Transverse colon (tissue), 4 donors: ENCODE results near the gene WBP2NL. TPM values are rescaled to one million over a fixed set of nuclear protein-coding genes. Genes with fewer than 3 reads are reported as not detected.

Experiments
- DNase-seq: peaks from one replicate; pipeline ENCODE4 v3.0.0-alpha.2; 2019
- H3K27ac ChIP-seq, 4 donors: fragments of 200-600 bp; sonication (generic); 2 replicates each; pipeline ENCODE4 v1.5.1; 2016 to 2018; ENCODE audit warnings: inconsistent platforms in 4 of 4
- H3K27me3 ChIP-seq: fragments of 200-600 bp; sonication (generic); 2 replicates; pipeline ENCODE4 v1.5.1; 2017; ENCODE audit warnings: inconsistent platforms
- H3K36me3 ChIP-seq, 4 donors: fragments of 200-600 bp; sonication (generic); 2 replicates each; pipeline ENCODE4 v1.5.1; 2017 to 2019; ENCODE audit warnings: inconsistent platforms in 4 of 4
- H3K4me1 ChIP-seq, 4 donors: fragments of 200-600 bp; sonication (generic); 2 replicates each; pipeline ENCODE4 v1.5.1; 2017 to 2020; ENCODE audit warnings: inconsistent platforms in 4 of 4
- H3K4me3 ChIP-seq, 4 donors: fragments of 200-600 bp; sonication (generic); 1 replicate in 1 of 4; 2 replicates in 3 of 4; pipeline versions ENCODE4 v1.5.1 to v1.6.1; 2017 to 2019; ENCODE audit warnings: inconsistent platforms in 4 of 4
- H3K9me3 ChIP-seq, 2 donors: fragments of 200-600 bp; sonication (generic); 2 replicates each; pipeline ENCODE4 v1.5.1; 2017 to 2019; ENCODE audit warnings: inconsistent platforms in 2 of 2
- CTCF ChIP-seq, 5 experiments: fragments of 200-600 bp in 3 of 5; fragments of 450-650 bp in 2 of 5; sonication (generic) in 3 of 5; IDR thresholded peaks; 1 replicate in 2 of 5; 2 replicates in 3 of 5; pipeline ENCODE4 v1.5.1; 2016 to 2017; ENCODE audit warnings: antibody characterized with exemption in 5 of 5, inconsistent platforms in 3 of 5, mild to moderate bottlenecking in 2 of 5, moderate library complexity in 1 of 5
- EP300 ChIP-seq: sonication (generic); formaldehyde crosslinking; IDR thresholded peaks from one replicate; pipeline ENCODE4 v1.6.1; 2017; ENCODE audit warnings: antibody characterized with exemption, low read depth
- POLR2A ChIP-seq: fragments of 450-650 bp; IDR thresholded peaks from one replicate; pipeline ENCODE4 v1.6.1; 2016; ENCODE audit warnings: antibody characterized with exemption, mild to moderate bottlenecking, moderate library complexity
- POLR2AphosphoS5 ChIP-seq, 3 donors: sonication (generic); formaldehyde crosslinking; IDR thresholded peaks; one replicate each; pipeline ENCODE4 v1.6.1; 2016; ENCODE audit warnings: antibody characterized with exemption in 3 of 3
- WGBS, 2 donors: methylation state at CpG; one replicate each; pipeline ENCODE4 v1.1.5; 2018; ENCODE audit warnings: low coverage in 1 of 2; 5-methylcytosine and 5-hydroxymethylcytosine counted together
- in situ Hi-C, 4 donors: fragments of 200-750 bp; cut with MboI; loops; one replicate each; pipeline versions ENCODE4 v1.15.0 to v1.15.1; 2017; ENCODE audit warnings: low sequenced_read_pairs in 3 of 4, low pct_ligation_motif_present in 1 of 4, low pct_unique_long_range_greater_than_20kb in 1 of 4
- intact Hi-C: fragments of 100-400 bp; cut with DNase I; formaldehyde crosslinking; loops from one replicate; pipeline ENCODE4 v1.15.1; 2023; ENCODE audit warnings: low total_unique reads
- total RNA-seq, 4 donors: library from RNA; depleted of rRNA; stranded (reverse); fragments of >200 nt; gene quantifications; one replicate each; pipeline ENCODE4 v1.1.0, GENCODE V29; 2016

The WBP2NL gene
- total RNA-seq, 4 donors from 2014 or later = 0.96 to 12.0 (median 3.5) TPM; not detected in 1

- no peaks in the 10 kb centered on the region for H3K27me3 ChIP-seq
- no peak for DNase-seq
- in situ Hi-C loops = no loop called here
- TF ChIP-seq EP300 = no peak
- intact Hi-C loops = no loop called here
- no peaks in the 10 kb centered on the region for H3K9me3 ChIP-seq
- peak overlapping the region; percentile 63 to 81 (median 70) for H3K4me3 ChIP-seq
- H3K4me1 ChIP-seq = peaks cover 27 to 52% (median 40%) of the 10 kb centered on the region in 4 donors
- WGBS, 2 donors = 78% methylated on average over 13 of the region's 14 CpGs; no CpG with 5 or more reads in 1 of the 2 donors
- no peaks in the 10 kb centered on the region for H3K36me3 ChIP-seq
- peak overlapping the region; percentile 90 to 94 (median 92) for H3K27ac ChIP-seq
Observed at GRCh38 chr22:42073621-42074041, 75.0 kb downstream of the WBP2NL start.

- WGBS, 2 donors = 0 to 3% methylated on average over 1 to 25 of the region's 55 CpGs
- no peaks in the 10 kb centered on the region for H3K36me3 ChIP-seq
- TF ChIP-seq CTCF (IDR thresholded peaks at IDR 0.05) (peak; percentile 40 to 76 (median 55)), POLR2A (peak; percentile 55), EP300 (no peak), POLR2AphosphoS5 (IDR thresholded peaks at IDR 0.05) (peak in 1 of 3 donors; percentile 37)
- in situ Hi-C loops (no loop called here), intact Hi-C loops (no loop called here)
- peak within 1 kb of the TSS; percentile 90 to 94 (median 92) for H3K27ac ChIP-seq
- peaks cover 33 to 54% (median 46%) of the 10 kb centered on the region in 4 donors for H3K4me1 ChIP-seq
- H3K4me3 ChIP-seq = peak within 1 kb of the TSS; percentile 63 to 81 (median 70)
- no peaks in the 10 kb centered on the region for H3K9me3 ChIP-seq
- peak; percentile 63 for DNase-seq
- no peaks in the 10 kb centered on the region for H3K27me3 ChIP-seq
Observed at GRCh38 chr22:42074132-42074811, 75.7 kb downstream of the WBP2NL start, which contains the start of gene PHETA2. PHETA2 (plus strand) TSS chr22:42074248; CDS start chr22:42077294, 3,046 bp downstream.

GRCh38 chr22:42074846-42075676 is 76.5 kb downstream of the WBP2NL start:
- TF ChIP-seq POLR2A (no peak), POLR2AphosphoS5 (IDR thresholded peaks at IDR 0.05) (no peak), EP300 (no peak), CTCF (IDR thresholded peaks at IDR 0.05) (no peak)
- DNase-seq = no peak
- H3K9me3 ChIP-seq = no peaks in the 10 kb centered on the region
- no peaks in the 10 kb centered on the region for H3K27me3 ChIP-seq
- in situ Hi-C loops = no loop called here
- peak overlapping the region; percentile 90 to 94 (median 92) for H3K27ac ChIP-seq
- 61 to 65% methylated on average over 3 to 9 of the region's 9 CpGs for WGBS, 2 donors
- peak overlapping the region; percentile 63 to 81 (median 70) for H3K4me3 ChIP-seq
- H3K4me1 ChIP-seq = peaks cover 29 to 47% (median 40%) of the 10 kb centered on the region in 4 donors
- no peaks in the 10 kb centered on the region for H3K36me3 ChIP-seq
- intact Hi-C loops = no loop called here

- no peak for DNase-seq
Observed at GRCh38 chr22:42076764-42077485, 78.3 kb downstream of the WBP2NL start.

More at GRCh38 chr22:42076764-42077485, 78.3 kb downstream of the WBP2NL start:
- Histone ChIP-seq H3K9me3 (no peaks in the 10 kb centered on the region), H3K27me3 (no peaks in the 10 kb centered on the region), H3K27ac (peak overlapping the region in 3 of 4 donors; percentile 96 to 98 (median 97)), H3K4me3 (no peak overlapping the region), H3K4me1 (peaks cover 27 to 52% (median 40%) of the 10 kb centered on the region in 4 donors), H3K36me3 (no peaks in the 10 kb centered on the region)
- no peak for TF ChIP-seq EP300
- TF ChIP-seq CTCF (IDR thresholded peaks at IDR 0.05) = no peak
- TF ChIP-seq POLR2A = no peak
- TF ChIP-seq POLR2AphosphoS5 (IDR thresholded peaks at IDR 0.05) = no peak
- WGBS, 2 donors = 95% methylated on average over 17 of the region's 20 CpGs; no CpG with 5 or more reads in 1 of the 2 donors
- intact Hi-C loops (no loop called here), in situ Hi-C loops (no loop called here)
